Natural killer cell (primary cell): ENCODE results near the gene DYSF. TPM values are rescaled to one million over a fixed set of nuclear protein-coding genes. Genes with fewer than 3 reads are reported as not detected.

Source experiments
- ATAC-seq, 3 donors: fragments of 150-1000 bp in 2 of 3; fragments of 200-7000 bp in 1 of 3; cut with Tn5 transposase; 1 replicate in 1 of 3; 2 replicates in 2 of 3; pipeline ENCODE4 v1.10.0; 2021; ENCODE audit warnings: mild to moderate bottlenecking in 2 of 3, moderate library complexity in 2 of 3
- DNase-seq, 2 donors: peaks; one replicate each; pipeline versions ENCODE4 v3.0.0 to v3.0.0-alpha.2; 2013 to 2021; ENCODE audit warnings: mixed read lengths in 1 of 2
- H3K27ac ChIP-seq: one replicate; pipeline ENCODE4 v1.5.1; 2013; ENCODE audit warnings: mild to moderate bottlenecking, low read length
- H3K27me3 ChIP-seq: one replicate; pipeline ENCODE4 v1.6.1; 2013; ENCODE audit warnings: low read length; ENCODE audit not compliant: control insufficient read depth, insufficient read depth
- H3K36me3 ChIP-seq: one replicate; pipeline ENCODE4 v1.6.1; 2013; ENCODE audit warnings: low read length; ENCODE audit not compliant: control insufficient read depth, insufficient read depth
- H3K4me1 ChIP-seq: one replicate; pipeline ENCODE4 v1.6.1; 2013; ENCODE audit warnings: low read length; ENCODE audit not compliant: control insufficient read depth, insufficient read depth
- H3K4me3 ChIP-seq: one replicate; pipeline ENCODE4 v1.5.1; 2013; ENCODE audit warnings: low read length
- H3K9me3 ChIP-seq: one replicate; pipeline ENCODE4 v1.6.1; 2013; ENCODE audit warnings: low read length; ENCODE audit not compliant: control insufficient read depth, insufficient read depth
- H3K27ac Mint-ChIP-seq, 2 donors: one replicate each; pipeline ENCODE4 v1.8.0; 2022; ENCODE audit warnings: mild to moderate bottlenecking in 2 of 2, mixed read lengths in 2 of 2, moderate library complexity in 1 of 2
- H3K27me3 Mint-ChIP-seq, 2 donors: one replicate each; pipeline ENCODE4 v1.8.0; 2022; ENCODE audit warnings: low read depth in 2 of 2, mixed read lengths in 2 of 2
- H3K36me3 Mint-ChIP-seq: one replicate; pipeline ENCODE4 v1.8.0; 2022; ENCODE audit warnings: mixed read lengths
- H3K4me1 Mint-ChIP-seq, 2 donors: one replicate each; pipeline ENCODE4 v1.8.0; 2022; ENCODE audit warnings: mixed read lengths in 2 of 2
- H3K4me3 Mint-ChIP-seq: one replicate; pipeline ENCODE4 v1.8.0; 2022; ENCODE audit warnings: mild to moderate bottlenecking, moderate library complexity, mixed read lengths
- H3K9me3 Mint-ChIP-seq, 2 donors: one replicate each; pipeline ENCODE4 v1.8.0; 2022; ENCODE audit warnings: mixed read lengths in 2 of 2
- WGBS: methylation state at CpG from one replicate; pipeline ENCODE4 v1.1.7; 2013; ENCODE audit warnings: missing lambda C conversion rate; ENCODE audit not compliant: insufficient coverage; 5-methylcytosine and 5-hydroxymethylcytosine counted together
- intact Hi-C: fragments of 100-400 bp; cut with micrococcal nuclease; formaldehyde crosslinking; loops from one replicate; pipeline ENCODE4 v1.14.2; 2022
- total RNA-seq, 4 donors: library from RNA; stranded (reverse); fragments of 120-200 nt in 1 of 4; gene quantifications; one replicate each; pipeline versions ENCODE4 v1.2.3 to v1.2.4, GENCODE V29; 2013 to 2022
- TF ChIP-seq, protein P1 (sequence below): fragments of 200-600 bp; IDR thresholded peaks from one replicate; pipeline ENCODE4 v1.8.0; 2022; ENCODE audit warnings: antibody characterized with exemption

DYSF gene
- total RNA-seq, 3 donors from 2014 or later (not counting 1 experiment from before 2014, with no cell fraction given): 11.4 to 19.5 (median 12.4) TPM

DNA sequence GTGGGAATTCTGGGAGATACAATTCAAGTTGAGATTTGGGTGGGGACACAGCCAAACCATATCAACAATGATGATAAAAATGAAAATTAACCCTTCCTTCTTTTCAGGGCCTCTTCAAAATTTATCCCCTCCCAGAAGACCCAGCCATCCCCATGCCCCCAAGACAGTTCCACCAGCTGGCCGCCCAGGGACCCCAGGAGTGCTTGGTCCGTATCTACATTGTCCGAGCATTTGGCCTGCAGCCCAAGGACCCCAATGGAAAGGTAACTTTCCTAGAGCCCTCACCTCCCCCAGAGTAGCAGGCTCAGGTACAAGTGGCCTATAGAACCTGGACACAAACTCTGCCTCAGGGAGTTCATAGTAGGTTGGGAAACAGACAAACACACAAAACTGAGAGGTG is 205.4 kb downstream of the DYSF start:
- no peak overlapping the region for H3K27ac ChIP-seq
- H3K27ac Mint-ChIP-seq: no peak overlapping the region
- WGBS: 95% methylated on average over 3 of the region's 3 CpGs

DNA sequence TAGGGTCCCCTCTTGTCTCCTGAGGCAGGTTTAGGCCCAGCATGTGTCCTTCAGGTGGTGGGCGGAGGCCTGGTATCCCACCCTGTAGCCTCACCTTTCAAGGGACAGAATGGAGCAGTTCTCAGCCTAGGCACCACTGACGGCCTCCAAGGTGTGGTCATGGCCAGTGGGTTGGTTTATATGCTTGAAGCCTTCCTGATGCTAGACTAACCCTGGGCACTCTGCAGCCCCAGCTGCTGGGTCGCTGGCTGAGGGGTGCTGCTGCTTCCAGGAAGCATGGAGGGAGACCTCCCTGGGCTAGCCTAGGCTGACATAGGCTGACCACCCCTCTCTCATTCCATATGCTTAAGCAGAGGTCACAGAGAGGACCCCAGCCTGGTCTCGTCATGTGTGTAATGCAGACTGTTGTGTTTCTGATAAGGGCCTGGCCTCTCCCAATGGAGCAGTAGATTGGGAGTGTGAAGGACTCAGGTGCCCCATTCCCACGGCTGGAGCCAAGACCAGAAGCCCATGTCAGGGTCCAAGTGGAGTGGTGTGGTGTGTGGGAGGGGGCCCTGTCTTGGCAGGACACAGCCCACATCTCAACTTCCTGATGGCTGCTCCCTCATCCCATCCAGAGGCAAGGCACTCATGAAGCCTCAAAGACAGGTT is 206.6 kb downstream of the DYSF start:
- 70% methylated on average over 5 of the region's 5 CpGs for WGBS
- intact Hi-C loops: no loop called here
- TF ChIP-seq, protein P1, sequence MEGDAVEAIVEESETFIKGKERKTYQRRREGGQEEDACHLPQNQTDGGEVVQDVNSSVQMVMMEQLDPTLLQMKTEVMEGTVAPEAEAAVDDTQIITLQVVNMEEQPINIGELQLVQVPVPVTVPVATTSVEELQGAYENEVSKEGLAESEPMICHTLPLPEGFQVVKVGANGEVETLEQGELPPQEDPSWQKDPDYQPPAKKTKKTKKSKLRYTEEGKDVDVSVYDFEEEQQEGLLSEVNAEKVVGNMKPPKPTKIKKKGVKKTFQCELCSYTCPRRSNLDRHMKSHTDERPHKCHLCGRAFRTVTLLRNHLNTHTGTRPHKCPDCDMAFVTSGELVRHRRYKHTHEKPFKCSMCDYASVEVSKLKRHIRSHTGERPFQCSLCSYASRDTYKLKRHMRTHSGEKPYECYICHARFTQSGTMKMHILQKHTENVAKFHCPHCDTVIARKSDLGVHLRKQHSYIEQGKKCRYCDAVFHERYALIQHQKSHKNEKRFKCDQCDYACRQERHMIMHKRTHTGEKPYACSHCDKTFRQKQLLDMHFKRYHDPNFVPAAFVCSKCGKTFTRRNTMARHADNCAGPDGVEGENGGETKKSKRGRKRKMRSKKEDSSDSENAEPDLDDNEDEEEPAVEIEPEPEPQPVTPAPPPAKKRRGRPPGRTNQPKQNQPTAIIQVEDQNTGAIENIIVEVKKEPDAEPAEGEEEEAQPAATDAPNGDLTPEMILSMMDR: no peak
- DNase-seq (no peak), ATAC-seq (no peak)
- no peaks in the 10 kb centered on the region for H3K36me3 ChIP-seq
- H3K27ac ChIP-seq: no peak overlapping the region
- Mint-ChIP-seq H3K27ac (no peak overlapping the region), H3K27me3 (peaks cover 0 to 3% of the 10 kb centered on the region in 2 donors), H3K4me3 (no peak overlapping the region), H3K36me3 (peaks cover 6% of the 10 kb centered on the region), H3K4me1 (no peaks in the 10 kb centered on the region), H3K9me3 (peaks cover 8 to 12% of the 10 kb centered on the region in 2 donors)
- peaks cover 17% of the 10 kb centered on the region for H3K9me3 ChIP-seq
- H3K4me3 ChIP-seq: no peak overlapping the region
- H3K4me1 ChIP-seq: no peaks in the 10 kb centered on the region
- no peaks in the 10 kb centered on the region for H3K27me3 ChIP-seq

More for the DNA sequence above, 205.4 kb downstream of the DYSF start:
- Mint-ChIP-seq H3K9me3 (peaks cover 8 to 12% of the 10 kb centered on the region in 2 donors), H3K4me3 (no peak overlapping the region), H3K4me1 (no peaks in the 10 kb centered on the region), H3K27me3 (peaks cover 0 to 3% of the 10 kb centered on the region in 2 donors), H3K36me3 (peaks cover 6% of the 10 kb centered on the region)
- Histone ChIP-seq H3K9me3 (peaks cover 17% of the 10 kb centered on the region), H3K4me3 (no peak overlapping the region), H3K36me3 (no peaks in the 10 kb centered on the region), H3K4me1 (no peaks in the 10 kb centered on the region), H3K27me3 (no peaks in the 10 kb centered on the region)
- ATAC-seq: no peak
- intact Hi-C loops: no loop called here
- no peak for DNase-seq
- TF ChIP-seq, protein P1: no peak

DNA sequence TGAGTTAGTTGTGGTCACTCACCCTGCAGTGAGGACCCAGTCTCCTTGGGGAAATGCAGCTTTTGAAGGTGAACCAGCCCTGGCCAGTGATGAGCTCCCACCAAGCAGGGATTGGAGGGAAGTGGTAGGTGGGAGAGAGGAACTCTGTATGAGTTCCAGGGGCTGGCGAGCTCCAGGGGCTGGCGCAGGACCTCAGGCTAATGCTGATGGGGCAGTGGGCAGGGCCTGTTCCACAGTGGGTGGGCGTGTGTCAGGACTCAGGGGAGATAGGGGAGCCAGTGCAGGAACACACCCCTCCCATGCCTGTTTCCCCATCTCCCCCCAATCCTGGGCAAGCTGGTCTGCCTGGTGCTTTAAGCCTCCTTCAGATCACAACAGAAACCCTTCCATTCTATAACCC is 208.4 kb downstream of the DYSF start:
- Mint-ChIP-seq H3K4me1 (no peaks in the 10 kb centered on the region), H3K27ac (no peak overlapping the region), H3K27me3 (no peaks in the 10 kb centered on the region), H3K9me3 (peaks cover 5 to 8% of the 10 kb centered on the region in 2 donors), H3K36me3 (peaks cover 6% of the 10 kb centered on the region), H3K4me3 (no peak overlapping the region)
- intact Hi-C loops: no loop called here
- TF ChIP-seq, protein P1: no peak
- WGBS: 96% methylated on average over 2 of the region's 3 CpGs
- DNase-seq (no peak), ATAC-seq (no peak)
- H3K4me3 ChIP-seq: no peak overlapping the region
- H3K9me3 ChIP-seq: peaks cover 17% of the 10 kb centered on the region
- no peaks in the 10 kb centered on the region for H3K4me1 ChIP-seq
- no peaks in the 10 kb centered on the region for H3K36me3 ChIP-seq
- no peaks in the 10 kb centered on the region for H3K27me3 ChIP-seq
- no peak overlapping the region for H3K27ac ChIP-seq
